Smooth muscle cell (in vitro differentiated cells): ENCODE data around the gene OR51M1. TPM values are rescaled to one million over a fixed set of nuclear protein-coding genes. Genes with fewer than 3 reads are reported as not detected.
"Not testable (repeated sequence)": the region's sequence is repeated elsewhere in the genome, so short reads cannot be mapped to it uniquely, and the experiment has no call there.

ENCODE experiments used
- DNase-seq: peaks from one replicate; lab custom pipeline; 2025; ENCODE audit not compliant: unreplicated experiment; lab: John Stamatoyannopoulos, UW
- H2AFZ ChIP-seq: fragments of 200-600 bp; sonication (generic); 2 replicates; pipeline ENCODE4 v1.6.0; 2016; ENCODE audit warnings: antibody characterized with exemption, low read depth, mild to moderate bottlenecking
- H3F3A ChIP-seq: fragments of 200-600 bp; sonication (generic); 2 replicates; pipeline ENCODE4 v1.6.0; 2017; ENCODE audit warnings: antibody characterized with exemption, low read depth
- H3K27ac ChIP-seq: fragments of 200-600 bp; sonication (generic); 2 replicates; pipeline ENCODE4 v1.5.1; 2016; ENCODE audit warnings: low read depth, mild to moderate bottlenecking
- H3K27me3 ChIP-seq: fragments of 200-600 bp; sonication (generic); 2 replicates; pipeline ENCODE4 v1.6.1; 2016; ENCODE audit warnings: low read depth, mild to moderate bottlenecking
- H3K36me3 ChIP-seq: fragments of 200-600 bp; sonication (generic); 2 replicates; pipeline ENCODE4 v1.5.1; 2016; ENCODE audit warnings: low read depth
- H3K4me1 ChIP-seq: fragments of 200-600 bp; sonication (generic); 2 replicates; pipeline ENCODE4 v1.5.1; 2016; ENCODE audit warnings: low read depth
- H3K4me2 ChIP-seq: fragments of 200-600 bp; sonication (generic); 2 replicates; pipeline ENCODE4 v1.6.0; 2016; ENCODE audit warnings: mild to moderate bottlenecking
- H3K4me3 ChIP-seq: fragments of 200-600 bp; sonication (generic); 2 replicates; pipeline ENCODE4 v1.5.1; 2016; ENCODE audit warnings: mild to moderate bottlenecking
- H3K79me2 ChIP-seq: fragments of 200-600 bp; sonication (generic); 2 replicates; pipeline ENCODE4 v1.6.0; 2016; ENCODE audit warnings: low read depth, mild to moderate bottlenecking
- H3K9ac ChIP-seq: fragments of 200-600 bp; sonication (generic); 2 replicates; pipeline ENCODE4 v1.6.0; 2016; ENCODE audit warnings: low read depth
- H3K9me3 ChIP-seq: fragments of 200-600 bp; sonication (generic); replicated peaks from 2 replicates; pipeline ENCODE4 v1.5.1; 2016; ENCODE audit warnings: low read depth
- H4K20me1 ChIP-seq: fragments of 200-600 bp; sonication (generic); 2 replicates; pipeline ENCODE4 v1.6.0; 2016; ENCODE audit warnings: low read depth
- WGBS: methylation state at CpG from one replicate; pipeline ENCODE4 v1.1.7; 2016; ENCODE audit warnings: low lambda C conversion rate; 5-methylcytosine and 5-hydroxymethylcytosine counted together
- polyA plus RNA-seq: library from polyadenylated mRNA; unstranded; fragments of >200 nt; fragmentation: Nextera tagmentation; extraction: Ambion mirVana; gene quantifications from 2 replicates; pipeline ENCODE4 v1.2.1, GENCODE V29; 2016
- total RNA-seq: library from RNA; depleted of rRNA; stranded (reverse); fragments of >200 nt; gene quantifications from 2 replicates; pipeline ENCODE4 v1.2.3, GENCODE V29; 2014
- TF ChIP-seq, protein P1 (sequence below): fragments of 200-600 bp; sonication (generic); IDR thresholded peaks from 2 replicates; pipeline ENCODE4 v1.5.1; 2017; ENCODE audit warnings: borderline replicate concordance, mild to moderate bottlenecking, antibody characterized with exemption; ENCODE audit not compliant: insufficient read depth, poor library complexity, severe bottlenecking

The OR51M1 gene, protein sequence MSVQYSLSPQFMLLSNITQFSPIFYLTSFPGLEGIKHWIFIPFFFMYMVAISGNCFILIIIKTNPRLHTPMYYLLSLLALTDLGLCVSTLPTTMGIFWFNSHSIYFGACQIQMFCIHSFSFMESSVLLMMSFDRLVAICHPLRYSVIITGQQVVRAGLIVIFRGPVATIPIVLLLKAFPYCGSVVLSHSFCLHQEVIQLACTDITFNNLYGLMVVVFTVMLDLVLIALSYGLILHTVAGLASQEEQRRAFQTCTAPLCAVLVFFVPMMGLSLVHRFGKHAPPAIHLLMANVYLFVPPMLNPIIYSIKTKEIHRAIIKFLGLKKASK
- total RNA-seq (not detected in 2 replicates), polyA plus RNA-seq (not detected in 2 replicates)

DNA sequence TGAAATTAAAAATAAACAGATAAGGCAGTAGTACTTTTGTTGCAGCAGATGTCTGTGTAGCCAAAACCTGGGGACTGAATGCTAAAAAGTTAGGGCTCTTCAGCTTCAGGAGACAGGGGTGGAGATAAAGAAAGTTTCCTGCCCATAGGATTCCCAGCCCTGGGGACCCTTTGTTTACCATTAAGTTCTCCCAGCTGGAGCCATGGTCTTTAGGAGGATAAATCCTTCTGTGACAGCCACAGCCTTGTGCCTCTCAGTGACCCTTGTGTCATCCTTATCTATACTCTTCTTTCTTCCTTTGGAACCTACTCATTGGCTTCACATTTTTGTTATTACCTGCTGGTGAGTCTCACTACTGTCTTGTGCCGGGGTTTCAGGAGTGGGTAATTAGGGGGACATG, at the start of gene OR51M1:
Gene OR51M1 (plus strand): TSS at position 237 of the 400 bp plus-strand sequence. CDS start 5,587 bp downstream, outside the sequence.
- TF ChIP-seq, protein P1, sequence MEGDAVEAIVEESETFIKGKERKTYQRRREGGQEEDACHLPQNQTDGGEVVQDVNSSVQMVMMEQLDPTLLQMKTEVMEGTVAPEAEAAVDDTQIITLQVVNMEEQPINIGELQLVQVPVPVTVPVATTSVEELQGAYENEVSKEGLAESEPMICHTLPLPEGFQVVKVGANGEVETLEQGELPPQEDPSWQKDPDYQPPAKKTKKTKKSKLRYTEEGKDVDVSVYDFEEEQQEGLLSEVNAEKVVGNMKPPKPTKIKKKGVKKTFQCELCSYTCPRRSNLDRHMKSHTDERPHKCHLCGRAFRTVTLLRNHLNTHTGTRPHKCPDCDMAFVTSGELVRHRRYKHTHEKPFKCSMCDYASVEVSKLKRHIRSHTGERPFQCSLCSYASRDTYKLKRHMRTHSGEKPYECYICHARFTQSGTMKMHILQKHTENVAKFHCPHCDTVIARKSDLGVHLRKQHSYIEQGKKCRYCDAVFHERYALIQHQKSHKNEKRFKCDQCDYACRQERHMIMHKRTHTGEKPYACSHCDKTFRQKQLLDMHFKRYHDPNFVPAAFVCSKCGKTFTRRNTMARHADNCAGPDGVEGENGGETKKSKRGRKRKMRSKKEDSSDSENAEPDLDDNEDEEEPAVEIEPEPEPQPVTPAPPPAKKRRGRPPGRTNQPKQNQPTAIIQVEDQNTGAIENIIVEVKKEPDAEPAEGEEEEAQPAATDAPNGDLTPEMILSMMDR = no peak
- Histone ChIP-seq H3K9ac (no peak within 1 kb of the TSS), H4K20me1 (no peaks in the 10 kb centered on the region), H3K4me3 (no peak within 1 kb of the TSS), H3K27me3 (no peaks in the 10 kb centered on the region), H3K4me2 (no peak within 1 kb of the TSS), H3K4me1 (peaks cover 15% of the 10 kb centered on the region), H2AFZ (no peak within 1 kb of the TSS), H3K9me3 (no peaks in the 10 kb centered on the region), H3K27ac (no peak within 1 kb of the TSS), H3K36me3 (no peaks in the 10 kb centered on the region), H3K79me2 (no peaks in the 10 kb centered on the region), H3F3A (no peaks in the 10 kb centered on the region)
- DNase-seq = no peak
- 78% methylated on average over 1 of the region's 1 CpG for WGBS

- TF ChIP-seq, protein P1 = no peak
- no peak for DNase-seq
- Histone ChIP-seq H3K36me3 (no peaks in the 10 kb centered on the region), H3K4me1 (no peaks in the 10 kb centered on the region), H3K9ac (no peak overlapping the region), H4K20me1 (no peaks in the 10 kb centered on the region), H3K27me3 (no peaks in the 10 kb centered on the region), H3K4me3 (no peak overlapping the region), H3K4me2 (no peak overlapping the region), H3K79me2 (no peaks in the 10 kb centered on the region), H3F3A (no peaks in the 10 kb centered on the region), H2AFZ (no peak overlapping the region), H3K9me3 (no peaks in the 10 kb centered on the region), H3K27ac (no peak overlapping the region)
- WGBS = 57% methylated on average over 1 of the region's 1 CpG
These were observed 48.4 kb upstream of the OR51M1 start for GRCh38 chr11:5335170-5335569.

DNA sequence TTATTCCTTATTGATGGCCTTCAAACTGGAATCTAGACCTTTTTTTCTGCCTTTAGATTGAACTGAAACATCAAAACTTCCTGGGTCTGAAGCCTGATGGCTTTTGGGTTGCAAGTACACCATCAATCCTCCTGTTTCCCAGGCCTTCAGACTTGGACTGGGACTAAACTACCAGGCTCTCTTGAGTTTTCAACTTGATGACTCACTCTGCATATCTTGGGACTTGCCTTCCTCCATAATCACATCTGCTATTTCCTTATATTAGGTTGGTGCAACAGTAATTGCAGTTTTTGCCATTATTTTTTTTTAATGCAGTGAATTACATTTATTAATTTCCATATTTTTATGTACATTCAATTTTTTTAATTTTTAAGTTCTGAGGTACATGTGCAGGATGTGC, 47.3 kb upstream of the OR51M1 start:
- no peak for DNase-seq

DNA sequence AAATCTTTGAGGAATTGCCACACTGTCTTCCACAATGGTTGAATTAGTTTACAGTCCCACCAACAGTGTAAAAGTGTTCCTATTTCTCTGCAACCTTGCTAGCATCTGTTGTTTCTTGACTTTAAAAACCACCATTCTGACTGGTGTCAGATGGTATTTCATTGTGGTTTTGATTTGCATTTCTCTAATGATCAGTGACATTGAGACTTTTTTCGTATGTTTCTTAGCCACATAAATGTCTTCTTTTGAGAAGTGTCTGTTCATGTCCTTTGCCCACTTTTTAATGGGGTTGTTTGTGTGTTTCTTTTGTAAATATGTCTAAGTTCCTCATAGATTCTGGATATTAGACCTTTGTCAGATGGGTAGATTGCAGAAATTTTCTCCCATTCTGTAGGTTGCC, 46.4 kb upstream of the OR51M1 start:
- H3K9me3 ChIP-seq, H3F3A ChIP-seq, H3K27ac ChIP-seq, DNase-seq, H3K9ac ChIP-seq, H2AFZ ChIP-seq, H4K20me1 ChIP-seq, H3K4me2 ChIP-seq, H3K36me3 ChIP-seq, H3K4me1 ChIP-seq, H3K79me2 ChIP-seq, H3K4me3 ChIP-seq, H3K27me3 ChIP-seq: not testable (repeated sequence)
- WGBS = 88% methylated on average over 1 of the region's 1 CpG

More for the DNA sequence above, 47.3 kb upstream of the OR51M1 start:
- Histone ChIP-seq H3K36me3 (no peaks in the 10 kb centered on the region), H3F3A (no peaks in the 10 kb centered on the region), H3K9me3 (no peaks in the 10 kb centered on the region), H3K79me2 (no peaks in the 10 kb centered on the region), H3K27me3 (no peaks in the 10 kb centered on the region), H3K4me1 (no peaks in the 10 kb centered on the region), H3K4me3 (no peak overlapping the region), H3K4me2 (no peak overlapping the region), H3K27ac (no peak overlapping the region), H3K9ac (no peak overlapping the region), H4K20me1 (no peaks in the 10 kb centered on the region), H2AFZ (no peak overlapping the region)
- TF ChIP-seq, protein P1 = no peak
